SK-N-SH (cell line): Measurements from ENCODE around the gene AEBP1. TPM values are rescaled to one million over a fixed set of nuclear protein-coding genes. Genes with fewer than 3 reads are reported as not detected.

Experiments used
- CTCF ChIA-PET: fragments of 300-600, 350-600 bp; formaldehyde crosslinking; extraction: SDS; loops from one replicate; lab custom pipeline; 2021; lab: Yijun Ruan, JAX
- POLR2A ChIA-PET: fragments of 350-600 bp; sonication (Branson Sonifier 250); formaldehyde crosslinking; extraction: SDS; loops from one replicate; lab custom pipeline; 2020; ENCODE audit warnings: antibody characterized with exemption, inconsistent platforms; lab: Yijun Ruan, JAX
- DNase-seq: peaks from one replicate; pipeline ENCODE4 v3.0.0; 2012
- H2AFZ ChIP-seq: fragments of 200-600 bp; sonication (generic); 2 replicates; pipeline ENCODE4 v1.8.1; 2016; ENCODE audit warnings: antibody characterized with exemption, mild to moderate bottlenecking, low read depth
- H3F3A ChIP-seq: fragments of 200-600 bp; sonication (generic); replicated peaks from 2 replicates; pipeline ENCODE3; 2016; ENCODE audit warnings: antibody characterized with exemption, mild to moderate bottlenecking; ENCODE audit not compliant: insufficient read depth
- H3K27ac ChIP-seq, 2 experiments: fragments of 200-500 bp in 1 of 2; fragments of 200-600 bp in 1 of 2; sonication (Bioruptor generic) in 1 of 2; sonication (generic), shearing (Covaris generic) in 1 of 2; 2 replicates each; pipeline versions ENCODE4 v1.5.1 to v1.6.1; 2014 to 2016; ENCODE audit warnings: low read depth in 2 of 2, inconsistent platforms in 1 of 2, low read length in 1 of 2, mild to moderate bottlenecking in 1 of 2, mixed read lengths in 1 of 2
- H3K27me3 ChIP-seq: fragments of 200-600 bp; sonication (generic), shearing (Covaris generic); 2 replicates; pipeline ENCODE4 v1.6.1; 2016; ENCODE audit warnings: mixed run types; ENCODE audit not compliant: insufficient read depth
- H3K36me3 ChIP-seq, 2 experiments: fragments of 200-500 bp in 1 of 2; fragments of 200-600 bp in 1 of 2; sonication (Bioruptor generic) in 1 of 2; sonication (generic) in 1 of 2; replicated peaks in 1 of 2; 2 replicates each; pipeline versions ENCODE3 to v1.5.1; 2014 to 2016; ENCODE audit warnings: low read length in 1 of 2, mild to moderate bottlenecking in 1 of 2; ENCODE audit not compliant: insufficient read depth in 2 of 2, control insufficient read depth in 1 of 2
- H3K4me1 ChIP-seq, 2 experiments: fragments of 200-500 bp in 1 of 2; fragments of 200-600 bp in 1 of 2; sonication (Bioruptor generic) in 1 of 2; sonication (generic), shearing (Covaris generic) in 1 of 2; 2 replicates each; pipeline versions ENCODE4 v1.5.1 to v1.6.1; 2014 to 2016; ENCODE audit warnings: low read depth in 1 of 2, low read length in 1 of 2, mixed run types in 1 of 2; ENCODE audit not compliant: insufficient read depth in 2 of 2, control insufficient read depth in 1 of 2
- H3K4me2 ChIP-seq: fragments of 200-600 bp; sonication (generic), shearing (Covaris generic); 2 replicates; pipeline ENCODE4 v1.6.1; 2017; ENCODE audit warnings: mixed run types
- H3K4me3 ChIP-seq, 2 experiments: fragments of 200-500 bp in 1 of 2; fragments of 200-600 bp in 1 of 2; sonication (Bioruptor generic) in 1 of 2; sonication (generic), shearing (Covaris generic) in 1 of 2; 2 replicates each; pipeline versions ENCODE4 v1.5.1 to v1.8.1; 2014 to 2016; ENCODE audit warnings: low read depth in 2 of 2, inconsistent platforms in 1 of 2, low read length in 1 of 2, mild to moderate bottlenecking in 1 of 2, mixed read lengths in 1 of 2, moderate library complexity in 1 of 2
- H3K79me2 ChIP-seq: fragments of 200-600 bp; sonication (generic); 2 replicates; pipeline ENCODE4 v1.8.1; 2017; ENCODE audit warnings: mild to moderate bottlenecking; ENCODE audit not compliant: insufficient read depth
- H3K9ac ChIP-seq: fragments of 200-600 bp; sonication (generic); 2 replicates; pipeline ENCODE4 v1.6.1; 2017; ENCODE audit warnings: mixed run types
- H3K9me2 ChIP-seq: fragments of 200-600 bp; sonication (generic); 2 replicates; pipeline ENCODE4 v1.6.1; 2017; ENCODE audit warnings: mixed run types
- H3K9me3 ChIP-seq: fragments of 200-600 bp; sonication (generic); 2 replicates; pipeline ENCODE4 v1.6.1; 2017; ENCODE audit warnings: mixed run types, mild to moderate bottlenecking, moderate library complexity
- H4K20me1 ChIP-seq: fragments of 200-600 bp; sonication (generic); 2 replicates; pipeline ENCODE4 v1.6.1; 2017; ENCODE audit warnings: mild to moderate bottlenecking, mixed run types; ENCODE audit not compliant: insufficient read depth
- GATA2 ChIP-seq: sonication (generic); formaldehyde crosslinking; IDR thresholded peaks from 2 replicates; pipeline ENCODE4 v1.5.0; 2020; ENCODE audit warnings: mild to moderate bottlenecking, missing genetic modification reagents
- JUND ChIP-seq: IDR thresholded peaks from 2 replicates; pipeline ENCODE4 v1.4.0; 2012
- MEF2A ChIP-seq: IDR thresholded peaks from 2 replicates; pipeline ENCODE4 v1.4.0; 2012; ENCODE audit warnings: low read depth, borderline replicate concordance
- NRF1 ChIP-seq: IDR thresholded peaks from 2 replicates; pipeline ENCODE4 v1.6.1; 2012; ENCODE audit warnings: low read depth, mild to moderate bottlenecking, low read length
- SIN3A ChIP-seq: IDR thresholded peaks from 2 replicates; pipeline ENCODE4 v1.6.1; 2012; ENCODE audit warnings: low read depth, mild to moderate bottlenecking, low read length, moderate library complexity, borderline replicate concordance
- TCF12 ChIP-seq: IDR thresholded peaks from 2 replicates; pipeline ENCODE4 v1.4.0; 2012
- TEAD4 ChIP-seq: IDR thresholded peaks from 2 replicates; pipeline ENCODE4 v1.4.0; 2012; ENCODE audit warnings: mild to moderate bottlenecking, borderline replicate concordance; ENCODE audit not compliant: insufficient read depth
- WGBS: methylation state at CpG from one replicate; pipeline ENCODE4 v1.1.6; 2017; ENCODE audit warnings: low lambda C conversion rate; 5-methylcytosine and 5-hydroxymethylcytosine counted together
- polyA plus RNA-seq, 3 experiments: library from polyadenylated mRNA; depleted of rRNA; stranded (reverse); fragments of >200 nt; gene quantifications; 2 replicates each; pipeline ENCODE4 v1.2.3, GENCODE V29; 2012
- TF ChIP-seq, protein P1 (sequence below): IDR thresholded peaks from 2 replicates; pipeline ENCODE4 v1.4.0; 2012; ENCODE audit warnings: low read depth, borderline replicate concordance
- TF ChIP-seq, protein P2 (sequence below): IDR thresholded peaks from 2 replicates; pipeline ENCODE4; 2012
- TF ChIP-seq, protein P3 (sequence below): IDR thresholded peaks from 2 replicates; pipeline ENCODE4 v1.4.0; 2012; ENCODE audit warnings: low read depth, borderline replicate concordance
- TF ChIP-seq, protein P4 (sequence below): fragments of 150-350 bp; IDR thresholded peaks from 2 replicates; pipeline ENCODE4 v1.6.1; 2017; ENCODE audit warnings: antibody characterized with exemption, low read length, low read depth, borderline replicate concordance
- TF ChIP-seq, protein P5 (sequence below): fragments of 200-600 bp; sonication (generic); IDR thresholded peaks from 2 replicates; pipeline ENCODE4 v1.6.1; 2017; ENCODE audit warnings: antibody characterized with exemption, mild to moderate bottlenecking, moderate library complexity

Gene AEBP1
- polyA plus RNA-seq, 1 of the 3 experiments (the other 2 are of a cell fraction): 105 TPM

DNA sequence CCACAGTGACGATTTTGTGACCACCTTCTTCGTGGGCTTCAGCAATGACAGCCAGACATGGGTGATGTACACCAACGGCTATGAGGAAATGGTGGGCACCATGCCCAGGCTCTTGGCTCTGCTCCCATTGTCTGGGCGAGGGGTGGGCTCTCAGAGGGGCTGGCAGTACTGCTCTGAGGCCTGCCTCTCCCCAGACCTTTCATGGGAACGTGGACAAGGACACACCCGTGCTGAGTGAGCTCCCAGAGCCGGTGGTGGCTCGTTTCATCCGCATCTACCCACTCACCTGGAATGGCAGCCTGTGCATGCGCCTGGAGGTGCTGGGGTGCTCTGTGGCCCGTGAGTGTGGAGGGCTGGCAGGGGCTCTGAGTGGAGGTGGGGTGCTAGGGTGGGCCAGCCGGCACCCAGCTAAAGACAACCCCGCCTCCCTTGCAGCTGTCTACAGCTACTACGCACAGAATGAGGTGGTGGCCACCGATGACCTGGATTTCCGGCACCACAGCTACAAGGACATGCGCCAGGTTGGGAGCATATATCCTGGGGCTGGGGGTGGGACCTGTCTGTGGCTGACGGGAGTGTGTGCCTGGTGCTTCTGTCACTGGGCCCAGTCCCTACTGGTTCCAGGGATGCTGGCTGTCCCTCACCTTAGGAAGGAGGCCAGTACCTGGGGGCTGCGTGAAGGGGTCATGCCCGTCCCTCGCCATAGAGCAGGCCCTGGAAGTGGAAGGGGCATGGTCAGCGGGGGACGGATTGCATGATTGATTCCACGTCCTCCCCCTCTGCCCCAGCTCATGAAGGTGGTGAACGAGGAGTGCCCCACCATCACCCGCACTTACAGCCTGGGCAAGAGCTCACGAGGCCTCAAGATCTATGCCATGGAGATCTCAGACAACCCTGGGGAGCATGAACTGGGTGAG is 6.8 kb downstream of the AEBP1 start (continued):
- TF ChIP-seq JUND: no peak
- TF ChIP-seq, protein P1, sequence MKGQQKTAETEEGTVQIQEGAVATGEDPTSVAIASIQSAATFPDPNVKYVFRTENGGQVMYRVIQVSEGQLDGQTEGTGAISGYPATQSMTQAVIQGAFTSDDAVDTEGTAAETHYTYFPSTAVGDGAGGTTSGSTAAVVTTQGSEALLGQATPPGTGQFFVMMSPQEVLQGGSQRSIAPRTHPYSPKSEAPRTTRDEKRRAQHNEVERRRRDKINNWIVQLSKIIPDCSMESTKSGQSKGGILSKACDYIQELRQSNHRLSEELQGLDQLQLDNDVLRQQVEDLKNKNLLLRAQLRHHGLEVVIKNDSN: no peak
- TF ChIP-seq SIN3A: no peak
- TF ChIP-seq MEF2A: no peak
- TF ChIP-seq NRF1: no peak
- TF ChIP-seq, all 33 proteins: peak for 0

DNA sequence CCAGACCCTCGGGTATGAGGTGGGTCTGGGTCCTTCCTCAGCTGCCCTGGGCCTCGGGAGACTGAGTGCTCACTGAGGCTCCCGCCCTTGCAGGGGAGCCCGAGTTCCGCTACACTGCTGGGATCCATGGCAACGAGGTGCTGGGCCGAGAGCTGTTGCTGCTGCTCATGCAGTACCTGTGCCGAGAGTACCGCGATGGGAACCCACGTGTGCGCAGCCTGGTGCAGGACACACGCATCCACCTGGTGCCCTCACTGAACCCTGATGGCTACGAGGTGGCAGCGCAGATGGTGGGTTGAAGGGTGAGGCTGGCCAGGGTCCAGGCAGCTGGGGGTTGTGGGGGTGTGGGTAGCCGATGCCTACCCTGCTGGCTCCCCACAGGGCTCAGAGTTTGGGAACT is 7.6 kb downstream of the AEBP1 start:
- peak; percentile 41 for DNase-seq
- peaks cover 0 to 13% of the 10 kb centered on the region in 2 experiments; a peak in 1 of 4 replicates for H3K4me1 ChIP-seq
- no peaks in the 10 kb centered on the region for H3K9me2 ChIP-seq
- H3K36me3 ChIP-seq: peaks cover 27 to 91% of the 10 kb centered on the region in 2 experiments
- no peak overlapping the region for H3K9ac ChIP-seq
- WGBS: 90% methylated on average over 10 of the region's 16 CpGs
- TF ChIP-seq GATA2 (CRISPR knock-in tag) (no peak), JUND (no peak)
- TF ChIP-seq, protein P2, sequence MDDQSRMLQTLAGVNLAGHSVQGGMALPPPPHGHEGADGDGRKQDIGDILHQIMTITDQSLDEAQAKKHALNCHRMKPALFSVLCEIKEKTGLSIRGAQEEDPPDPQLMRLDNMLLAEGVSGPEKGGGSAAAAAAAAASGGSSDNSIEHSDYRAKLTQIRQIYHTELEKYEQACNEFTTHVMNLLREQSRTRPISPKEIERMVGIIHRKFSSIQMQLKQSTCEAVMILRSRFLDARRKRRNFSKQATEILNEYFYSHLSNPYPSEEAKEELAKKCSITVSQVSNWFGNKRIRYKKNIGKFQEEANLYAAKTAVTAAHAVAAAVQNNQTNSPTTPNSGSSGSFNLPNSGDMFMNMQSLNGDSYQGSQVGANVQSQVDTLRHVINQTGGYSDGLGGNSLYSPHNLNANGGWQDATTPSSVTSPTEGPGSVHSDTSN: 0 out of 2 replicates have a peak, but pooled peaks have one; percentile 3
- TF ChIP-seq, all 33 proteins: peak for 1
- no peak overlapping the region; a peak in 1 of 4 replicates for H3K27ac ChIP-seq
- peaks cover 26% of the 10 kb centered on the region for H3F3A ChIP-seq
- H2AFZ ChIP-seq: no peak overlapping the region
- H3K27me3 ChIP-seq: no peaks in the 10 kb centered on the region
- H3K4me2 ChIP-seq: no peak overlapping the region
- ChIA-PET CTCF (interaction anchor here (1.0 to 2.3 kb wide), 5 partner anchors 11 to 85 kb away, joined by 3 to 7 read pairs (median 3); partner anchors contain the start of gene POLD2), POLR2A (interaction anchor here (1.4 to 3.0 kb wide), 2 partner anchors 11 to 89 kb away, joined by 4 to 18 read pairs; partner anchors contain the start of genes POLD2 and YKT6)
- H3K79me2 ChIP-seq: peaks cover 15% of the 10 kb centered on the region; the same call in 1 of the 2 replicates
- H3K4me3 ChIP-seq: no peak overlapping the region
- H3K9me3 ChIP-seq: no peaks in the 10 kb centered on the region
- H4K20me1 ChIP-seq: peaks cover 12% of the 10 kb centered on the region; the same call in 1 of the 2 replicates

DNA sequence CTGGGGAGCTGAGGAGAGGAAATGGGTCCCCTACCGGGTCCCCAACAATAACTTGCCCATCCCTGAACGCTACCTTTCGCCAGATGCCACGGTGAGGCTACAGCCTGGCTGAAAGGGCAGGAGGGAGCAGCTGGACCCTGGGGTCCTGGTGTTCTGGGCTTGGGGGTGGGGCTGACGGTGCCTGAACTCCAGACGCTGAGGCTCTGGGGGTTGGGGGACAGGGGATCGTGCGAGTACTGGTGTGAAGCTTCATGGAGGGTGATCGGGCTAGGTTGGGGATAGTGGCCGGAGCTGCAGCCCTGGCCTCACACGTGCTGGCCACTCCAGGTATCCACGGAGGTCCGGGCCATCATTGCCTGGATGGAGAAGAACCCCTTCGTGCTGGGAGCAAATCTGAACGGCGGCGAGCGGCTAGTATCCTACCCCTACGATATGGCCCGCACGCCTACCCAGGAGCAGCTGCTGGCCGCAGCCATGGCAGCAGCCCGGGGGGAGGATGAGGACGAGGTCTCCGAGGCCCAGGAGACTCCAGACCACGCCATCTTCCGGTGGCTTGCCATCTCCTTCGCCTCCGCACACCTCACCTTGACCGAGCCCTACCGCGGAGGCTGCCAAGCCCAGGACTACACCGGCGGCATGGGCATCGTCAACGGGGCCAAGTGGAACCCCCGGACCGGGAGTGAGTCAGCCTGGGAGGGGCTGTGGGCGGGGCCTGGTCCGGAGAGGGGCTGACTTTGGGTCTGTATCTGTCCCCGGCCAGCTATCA is 8.3 kb downstream of the AEBP1 start:
- CTCF ChIA-PET: interaction anchor here (1.0 to 1.1 kb wide), 3 partner anchors 11 to 22 kb away, joined by 3 to 6 read pairs (median 3); partner anchors contain the start of gene POLD2

More for the DNA sequence above, 8.3 kb downstream of the AEBP1 start:
- peak; percentile 50 for DNase-seq
- 83% methylated on average over 34 of the region's 41 CpGs for WGBS
- Histone ChIP-seq H3K4me2 (no peak overlapping the region), H3F3A (peaks cover 26% of the 10 kb centered on the region), H3K27ac (no peak overlapping the region), H3K4me3 (no peak overlapping the region), H3K9me3 (no peaks in the 10 kb centered on the region), H3K36me3 (peaks cover 22 to 90% of the 10 kb centered on the region in 2 experiments), H4K20me1 (peaks cover 12% of the 10 kb centered on the region; the same call in 1 of the 2 replicates)
- POLR2A ChIA-PET: interaction anchor here (1.4 to 3.0 kb wide), 2 partner anchors 11 to 88 kb away, joined by 4 to 18 read pairs; partner anchors contain the start of genes POLD2 and YKT6
- TF ChIP-seq TCF12 (no peak), TEAD4 (no peak)
- TF ChIP-seq, protein P1: no peak
- TF ChIP-seq, protein P3, sequence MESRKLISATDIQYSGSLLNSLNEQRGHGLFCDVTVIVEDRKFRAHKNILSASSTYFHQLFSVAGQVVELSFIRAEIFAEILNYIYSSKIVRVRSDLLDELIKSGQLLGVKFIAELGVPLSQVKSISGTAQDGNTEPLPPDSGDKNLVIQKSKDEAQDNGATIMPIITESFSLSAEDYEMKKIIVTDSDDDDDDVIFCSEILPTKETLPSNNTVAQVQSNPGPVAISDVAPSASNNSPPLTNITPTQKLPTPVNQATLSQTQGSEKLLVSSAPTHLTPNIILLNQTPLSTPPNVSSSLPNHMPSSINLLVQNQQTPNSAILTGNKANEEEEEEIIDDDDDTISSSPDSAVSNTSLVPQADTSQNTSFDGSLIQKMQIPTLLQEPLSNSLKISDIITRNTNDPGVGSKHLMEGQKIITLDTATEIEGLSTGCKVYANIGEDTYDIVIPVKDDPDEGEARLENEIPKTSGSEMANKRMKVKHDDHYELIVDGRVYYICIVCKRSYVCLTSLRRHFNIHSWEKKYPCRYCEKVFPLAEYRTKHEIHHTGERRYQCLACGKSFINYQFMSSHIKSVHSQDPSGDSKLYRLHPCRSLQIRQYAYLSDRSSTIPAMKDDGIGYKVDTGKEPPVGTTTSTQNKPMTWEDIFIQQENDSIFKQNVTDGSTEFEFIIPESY: no peak
- TF ChIP-seq, protein P4, sequence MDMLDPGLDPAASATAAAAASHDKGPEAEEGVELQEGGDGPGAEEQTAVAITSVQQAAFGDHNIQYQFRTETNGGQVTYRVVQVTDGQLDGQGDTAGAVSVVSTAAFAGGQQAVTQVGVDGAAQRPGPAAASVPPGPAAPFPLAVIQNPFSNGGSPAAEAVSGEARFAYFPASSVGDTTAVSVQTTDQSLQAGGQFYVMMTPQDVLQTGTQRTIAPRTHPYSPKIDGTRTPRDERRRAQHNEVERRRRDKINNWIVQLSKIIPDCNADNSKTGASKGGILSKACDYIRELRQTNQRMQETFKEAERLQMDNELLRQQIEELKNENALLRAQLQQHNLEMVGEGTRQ: no peak
- TF ChIP-seq, protein P5, sequence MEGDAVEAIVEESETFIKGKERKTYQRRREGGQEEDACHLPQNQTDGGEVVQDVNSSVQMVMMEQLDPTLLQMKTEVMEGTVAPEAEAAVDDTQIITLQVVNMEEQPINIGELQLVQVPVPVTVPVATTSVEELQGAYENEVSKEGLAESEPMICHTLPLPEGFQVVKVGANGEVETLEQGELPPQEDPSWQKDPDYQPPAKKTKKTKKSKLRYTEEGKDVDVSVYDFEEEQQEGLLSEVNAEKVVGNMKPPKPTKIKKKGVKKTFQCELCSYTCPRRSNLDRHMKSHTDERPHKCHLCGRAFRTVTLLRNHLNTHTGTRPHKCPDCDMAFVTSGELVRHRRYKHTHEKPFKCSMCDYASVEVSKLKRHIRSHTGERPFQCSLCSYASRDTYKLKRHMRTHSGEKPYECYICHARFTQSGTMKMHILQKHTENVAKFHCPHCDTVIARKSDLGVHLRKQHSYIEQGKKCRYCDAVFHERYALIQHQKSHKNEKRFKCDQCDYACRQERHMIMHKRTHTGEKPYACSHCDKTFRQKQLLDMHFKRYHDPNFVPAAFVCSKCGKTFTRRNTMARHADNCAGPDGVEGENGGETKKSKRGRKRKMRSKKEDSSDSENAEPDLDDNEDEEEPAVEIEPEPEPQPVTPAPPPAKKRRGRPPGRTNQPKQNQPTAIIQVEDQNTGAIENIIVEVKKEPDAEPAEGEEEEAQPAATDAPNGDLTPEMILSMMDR: no peak
- TF ChIP-seq, all 33 proteins: peak for 0
- Histone ChIP-seq H2AFZ (no peak overlapping the region), H3K79me2 (peaks cover 9% of the 10 kb centered on the region; the same call in 1 of the 2 replicates), H3K9me2 (no peaks in the 10 kb centered on the region), H3K4me1 (peaks cover 0 to 13% of the 10 kb centered on the region in 2 experiments; a peak in 1 of 4 replicates), H3K9ac (no peak overlapping the region), H3K27me3 (no peaks in the 10 kb centered on the region)
